Measurements from ENCODE around the gene EMP2.

The EMP2 gene

GRCh38 chr16:10493276-10493675 is 87.1 kb downstream of the EMP2 start:
- DNase-seq: no peak

- DNase-seq: no peak
Observed at GRCh38 chr16:10490141-10490540, 90.3 kb downstream of the EMP2 start.

- no peak for DNase-seq
Observed at GRCh38 chr16:10485698-10486382, 94.6 kb downstream of the EMP2 start.

GRCh38 chr16:10485159-10485558 is 95.2 kb downstream of the EMP2 start:
- DNase-seq: no peak

- DNase-seq: no peak
Observed at GRCh38 chr16:10480151-10480550, 100.2 kb downstream of the EMP2 start.
